ENCODE results near the gene FGD6. TPM values are rescaled to one million over a fixed set of nuclear protein-coding genes. Genes with fewer than 3 reads are reported as not detected.
"Not testable (repeated sequence)": the region's sequence is repeated elsewhere in the genome, so short reads cannot be mapped to it uniquely, and the experiment has no call there.

Gene FGD6
- total RNA-seq, 4 donors from 2014 or later = 14.9 to 24.3 (median 22.4) TPM

GRCh38 chr12:95143621-95144205, 73.6 kb downstream of the FGD6 start:
- Histone ChIP-seq H3K9me3 (no peaks in the 10 kb centered on the region), H3K4me3 (no peak overlapping the region), H3K4me1 (no peaks in the 10 kb centered on the region), H3K27ac (no peak overlapping the region), H3K27me3 (no peaks in the 10 kb centered on the region), H3K36me3 (peaks cover 0 to 7% (median 0%) of the 10 kb centered on the region in 3 donors)
- no peak for DNase-seq
- no peak for TF ChIP-seq POLR2A (IDR thresholded peaks at IDR 0.05)
- no peak for TF ChIP-seq CTCF (IDR thresholded peaks at IDR 0.05)

GRCh38 chr12:95142431-95143151, 74.7 kb downstream of the FGD6 start:
- peaks cover 0 to 10% (median 0%) of the 10 kb centered on the region in 3 donors for H3K36me3 ChIP-seq
- H3K27ac ChIP-seq = no peak overlapping the region
- no peak for TF ChIP-seq CTCF (IDR thresholded peaks at IDR 0.05)
- no peak for TF ChIP-seq POLR2A (IDR thresholded peaks at IDR 0.05)
- no peaks in the 10 kb centered on the region for H3K27me3 ChIP-seq
- H3K9me3 ChIP-seq = no peaks in the 10 kb centered on the region
- H3K4me1 ChIP-seq = no peaks in the 10 kb centered on the region
- DNase-seq = no peak
- no peak overlapping the region for H3K4me3 ChIP-seq

- no peak for TF ChIP-seq CTCF (IDR thresholded peaks at IDR 0.05)
- TF ChIP-seq POLR2A (IDR thresholded peaks at IDR 0.05) = no peak
- no peak for DNase-seq
- no peak overlapping the region for H3K27ac ChIP-seq
- H3K36me3 ChIP-seq = peaks cover 0 to 17% (median 0%) of the 10 kb centered on the region in 3 donors
- no peaks in the 10 kb centered on the region for H3K27me3 ChIP-seq
- H3K4me3 ChIP-seq = no peak overlapping the region
- H3K9me3 ChIP-seq = no peaks in the 10 kb centered on the region
- no peaks in the 10 kb centered on the region for H3K4me1 ChIP-seq
These were observed 76.0 kb downstream of the FGD6 start for GRCh38 chr12:95141310-95141709.

- H3K4me3 ChIP-seq, H3K4me1 ChIP-seq, H3K9me3 ChIP-seq, DNase-seq, H3K27ac ChIP-seq, H3K27me3 ChIP-seq: not testable (repeated sequence)
- H3K36me3 ChIP-seq = peaks cover 0 to 29% (median 0%) of the 10 kb centered on the region in 3 donors
These were observed 79.2 kb downstream of the FGD6 start for GRCh38 chr12:95138031-95138430.

- Histone ChIP-seq H3K36me3 (peaks cover 0 to 34% (median 0%) of the 10 kb centered on the region in 3 donors), H3K27ac (no peak overlapping the region), H3K4me1 (no peaks in the 10 kb centered on the region), H3K9me3 (no peaks in the 10 kb centered on the region), H3K27me3 (no peaks in the 10 kb centered on the region), H3K4me3 (no peak overlapping the region)
- TF ChIP-seq CTCF (IDR thresholded peaks at IDR 0.05) (no peak), POLR2A (IDR thresholded peaks at IDR 0.05) (no peak)
- no peak for DNase-seq
These were observed 80.7 kb downstream of the FGD6 start for GRCh38 chr12:95136598-95136997.

- peaks cover 0 to 34% (median 0%) of the 10 kb centered on the region in 3 donors for H3K36me3 ChIP-seq
- H3K9me3 ChIP-seq = no peaks in the 10 kb centered on the region
These were observed 83.2 kb downstream of the FGD6 start for GRCh38 chr12:95134085-95134484.

More at GRCh38 chr12:95134085-95134484, 83.2 kb downstream of the FGD6 start:
- TF ChIP-seq CTCF (IDR thresholded peaks at IDR 0.05) (no peak), POLR2A (IDR thresholded peaks at IDR 0.05) (no peak)
- no peaks in the 10 kb centered on the region for H3K27me3 ChIP-seq
- no peak for DNase-seq
- H3K27ac ChIP-seq = no peak overlapping the region
- H3K4me1 ChIP-seq = no peaks in the 10 kb centered on the region
- no peak overlapping the region for H3K4me3 ChIP-seq
